Suprapubic skin (tissue), 4 donors: ENCODE results near the gene RUVBL2. TPM values are rescaled to one million over a fixed set of nuclear protein-coding genes. Genes with fewer than 3 reads are reported as not detected.

ENCODE experiments used
- DNase-seq, 2 donors: peaks; one replicate each; pipeline ENCODE4 v3.0.0-alpha.2; 2019; ENCODE audit warnings: low spot score in 2 of 2
- H3K27ac ChIP-seq: fragments of 200-600 bp; sonication (generic); one replicate; pipeline ENCODE4 v1.5.1; 2019
- H3K27me3 ChIP-seq: fragments of 200-600 bp; sonication (generic); one replicate; pipeline ENCODE4 v1.5.1; 2019
- H3K36me3 ChIP-seq: fragments of 200-600 bp; sonication (generic); one replicate; pipeline ENCODE4 v1.5.1; 2019
- H3K4me1 ChIP-seq: fragments of 200-600 bp; sonication (generic); one replicate; pipeline ENCODE4 v1.5.1; 2019
- H3K4me3 ChIP-seq: fragments of 200-600 bp; sonication (generic); one replicate; pipeline ENCODE4 v1.5.1; 2019; ENCODE audit warnings: mild to moderate bottlenecking
- H3K9me3 ChIP-seq: fragments of 200-600 bp; sonication (generic); one replicate; pipeline ENCODE4 v1.5.1; 2019
- CTCF ChIP-seq, 2 donors: fragments of 200-600 bp in 1 of 2; fragments of 450-650 bp in 1 of 2; sonication (generic) in 1 of 2; IDR thresholded peaks; one replicate each; pipeline ENCODE4 v1.5.1; 2016 to 2019; ENCODE audit warnings: antibody characterized with exemption in 2 of 2, mild to moderate bottlenecking in 1 of 2, moderate library complexity in 1 of 2
- EP300 ChIP-seq: sonication (generic); formaldehyde crosslinking; IDR thresholded peaks from one replicate; pipeline ENCODE4 v1.6.1; 2017; ENCODE audit warnings: antibody characterized with exemption
- POLR2A ChIP-seq, 2 donors: fragments of 450-650 bp; IDR thresholded peaks; one replicate each; pipeline ENCODE4 v1.6.1; 2017; ENCODE audit warnings: antibody characterized with exemption in 2 of 2, mild to moderate bottlenecking in 2 of 2, moderate library complexity in 2 of 2
- POLR2AphosphoS5 ChIP-seq, 3 donors: sonication (generic); formaldehyde crosslinking; IDR thresholded peaks; one replicate each; pipeline ENCODE4 v1.6.1; 2017; ENCODE audit warnings: antibody characterized with exemption in 3 of 3
- WGBS: methylation state at CpG from one replicate; pipeline ENCODE4 v1.1.5; 2018; 5-methylcytosine and 5-hydroxymethylcytosine counted together
- total RNA-seq, 4 donors: library from RNA; depleted of rRNA; stranded (reverse); fragments of >200 nt; gene quantifications; one replicate each; pipeline ENCODE4 v1.1.0, GENCODE V29; 2016

The RUVBL2 gene
- total RNA-seq, 4 donors from 2014 or later = 37.3 to 70.3 (median 68.8) TPM

GRCh38 chr19:48955308-48955958 is 38.3 kb upstream of the RUVBL2 start:
- Histone ChIP-seq H3K4me3 (peak overlapping the region; percentile 60), H3K27me3 (no peaks in the 10 kb centered on the region), H3K4me1 (peaks cover 18% of the 10 kb centered on the region), H3K27ac (peak overlapping the region; percentile 49), H3K9me3 (no peaks in the 10 kb centered on the region), H3K36me3 (no peaks in the 10 kb centered on the region)
- TF ChIP-seq POLR2A (IDR thresholded peaks at IDR 0.05) = no peak
- TF ChIP-seq EP300 = no peak
- no peak for TF ChIP-seq CTCF (IDR thresholded peaks at IDR 0.05)
- no peak for TF ChIP-seq POLR2AphosphoS5 (IDR thresholded peaks at IDR 0.05)
- no peak for DNase-seq
- WGBS = 64% methylated on average over 14 of the region's 16 CpGs

GRCh38 chr19:48958006-48958405 is 35.7 kb upstream of the RUVBL2 start:
- Histone ChIP-seq H3K27me3 (no peaks in the 10 kb centered on the region), H3K36me3 (no peaks in the 10 kb centered on the region), H3K9me3 (no peaks in the 10 kb centered on the region), H3K4me3 (no peak overlapping the region), H3K27ac (no peak overlapping the region), H3K4me1 (peaks cover 24% of the 10 kb centered on the region)
- WGBS = 89% methylated on average over 8 of the region's 8 CpGs
- TF ChIP-seq EP300 = no peak
- TF ChIP-seq POLR2AphosphoS5 (IDR thresholded peaks at IDR 0.05) = no peak
- TF ChIP-seq POLR2A (IDR thresholded peaks at IDR 0.05) = no peak
- TF ChIP-seq CTCF (IDR thresholded peaks at IDR 0.05) = no peak
- no peak for DNase-seq

- H3K36me3 ChIP-seq = no peaks in the 10 kb centered on the region
- no peaks in the 10 kb centered on the region for H3K27me3 ChIP-seq
- 79% methylated on average over 16 of the region's 16 CpGs for WGBS
- DNase-seq = no peak
- peaks cover 36% of the 10 kb centered on the region for H3K4me1 ChIP-seq
- no peak overlapping the region for H3K27ac ChIP-seq
- TF ChIP-seq CTCF (IDR thresholded peaks at IDR 0.05) (no peak), EP300 (no peak), POLR2AphosphoS5 (IDR thresholded peaks at IDR 0.05) (no peak), POLR2A (IDR thresholded peaks at IDR 0.05) (no peak)
- H3K9me3 ChIP-seq = no peaks in the 10 kb centered on the region
- no peak overlapping the region for H3K4me3 ChIP-seq
Measured at GRCh38 chr19:48959341-48960239, 34.1 kb upstream of the RUVBL2 start.

GRCh38 chr19:48961051-48961649 is 32.5 kb upstream of the RUVBL2 start:
- no peak for DNase-seq
- Histone ChIP-seq H3K4me3 (no peak overlapping the region), H3K27me3 (no peaks in the 10 kb centered on the region), H3K36me3 (peaks cover under 1% of the 10 kb centered on the region), H3K4me1 (peaks cover 30% of the 10 kb centered on the region), H3K9me3 (no peaks in the 10 kb centered on the region), H3K27ac (no peak overlapping the region)
- no peak for TF ChIP-seq POLR2A (IDR thresholded peaks at IDR 0.05)
- no peak for TF ChIP-seq CTCF (IDR thresholded peaks at IDR 0.05)
- TF ChIP-seq POLR2AphosphoS5 (IDR thresholded peaks at IDR 0.05) = no peak
- no peak for TF ChIP-seq EP300
- 82% methylated on average over 19 of the region's 19 CpGs for WGBS

- H3K4me3 ChIP-seq = no peak overlapping the region
- no peak for DNase-seq
- H3K27me3 ChIP-seq = no peaks in the 10 kb centered on the region
- TF ChIP-seq POLR2A (IDR thresholded peaks at IDR 0.05) (no peak), EP300 (no peak), POLR2AphosphoS5 (IDR thresholded peaks at IDR 0.05) (no peak), CTCF (IDR thresholded peaks at IDR 0.05) (no peak)
- H3K4me1 ChIP-seq = peaks cover 33% of the 10 kb centered on the region
- 79% methylated on average over 12 of the region's 12 CpGs for WGBS
- no peak overlapping the region for H3K27ac ChIP-seq
- peaks cover 5% of the 10 kb centered on the region for H3K36me3 ChIP-seq
- no peaks in the 10 kb centered on the region for H3K9me3 ChIP-seq
Measured at GRCh38 chr19:48961673-48962028, 32.0 kb upstream of the RUVBL2 start.
